IPS-15b (cell line): ENCODE results near the gene ZNF768.
"Not testable (repeated sequence)": the region's sequence is repeated elsewhere in the genome, so short reads cannot be mapped to it uniquely, and the experiment has no call there.

ENCODE experiments used
- H3K27me3 ChIP-seq: one replicate; pipeline ENCODE4 v1.6.1; 2013; ENCODE audit warnings: low read length; ENCODE audit not compliant: control insufficient read depth, insufficient read depth
- H3K36me3 ChIP-seq: one replicate; pipeline ENCODE4 v1.6.1; 2013; ENCODE audit warnings: low read length; ENCODE audit not compliant: control insufficient read depth, insufficient read depth
- H3K4me1 ChIP-seq: one replicate; pipeline ENCODE4 v1.6.1; 2013; ENCODE audit warnings: mild to moderate bottlenecking, low read length; ENCODE audit not compliant: control insufficient read depth, insufficient read depth
- H3K4me3 ChIP-seq: one replicate; pipeline ENCODE4 v1.5.1; 2013; ENCODE audit warnings: low read depth, low read length
- H3K9ac ChIP-seq: one replicate; pipeline ENCODE4 v1.6.1; 2013; ENCODE audit warnings: low read depth, mild to moderate bottlenecking, low read length
- H3K9me3 ChIP-seq: one replicate; pipeline ENCODE4 v1.6.1; 2013; ENCODE audit warnings: mild to moderate bottlenecking, low read length; ENCODE audit not compliant: control insufficient read depth, insufficient read depth

Gene ZNF768

DNA sequence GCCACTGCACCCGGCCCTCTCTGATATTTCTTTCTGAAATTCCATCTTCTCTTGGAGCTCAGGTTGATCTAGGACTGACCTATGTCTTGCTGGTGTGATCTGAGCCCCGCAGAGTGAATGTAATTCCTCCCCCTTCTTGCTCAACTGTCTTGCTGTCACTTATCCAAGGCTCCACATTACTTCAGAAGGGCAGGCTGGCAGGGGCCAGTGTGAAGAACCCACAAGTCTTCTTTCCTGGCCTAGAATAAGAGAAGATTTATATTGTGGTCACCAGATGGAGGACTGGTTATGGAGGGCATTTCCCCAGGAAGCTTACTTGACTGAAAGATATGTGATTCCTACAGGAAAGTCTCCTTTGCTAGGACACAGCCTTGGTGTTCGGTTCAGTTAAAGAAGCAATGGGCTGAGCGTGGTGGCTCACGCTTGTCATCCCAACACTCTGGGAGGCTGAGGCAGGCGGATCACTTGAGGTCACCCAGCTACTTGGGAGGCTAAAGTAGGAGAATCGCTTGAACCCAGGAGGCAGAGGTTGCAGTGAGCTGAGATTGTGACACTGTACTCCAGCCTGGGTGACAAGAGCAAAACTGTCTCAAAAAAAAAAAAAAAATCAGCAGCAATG, 40.4 kb downstream of the ZNF768 start:
- Histone ChIP-seq H3K36me3 (no peaks in the 10 kb centered on the region), H3K4me3 (no peak overlapping the region), H3K4me1 (peaks cover 2% of the 10 kb centered on the region), H3K9ac (no peak overlapping the region), H3K27me3 (no peaks in the 10 kb centered on the region), H3K9me3 (no peaks in the 10 kb centered on the region)

- H3K4me3 ChIP-seq, result no peak overlapping the region
- no peak overlapping the region for H3K9ac ChIP-seq
These were observed 41.5 kb downstream of the ZNF768 start for GRCh38 chr16:30484887-30485286.

GRCh38 chr16:30482366-30482765, 44.0 kb downstream of the ZNF768 start:
- Histone ChIP-seq H3K9ac (no peak overlapping the region), H3K27me3 (no peaks in the 10 kb centered on the region)

More at GRCh38 chr16:30484887-30485286, 41.5 kb downstream of the ZNF768 start:
- H3K9me3 ChIP-seq, result no peaks in the 10 kb centered on the region
- H3K36me3 ChIP-seq, result no peaks in the 10 kb centered on the region
- H3K27me3 ChIP-seq, result no peaks in the 10 kb centered on the region
- peaks cover 2% of the 10 kb centered on the region for H3K4me1 ChIP-seq

DNA sequence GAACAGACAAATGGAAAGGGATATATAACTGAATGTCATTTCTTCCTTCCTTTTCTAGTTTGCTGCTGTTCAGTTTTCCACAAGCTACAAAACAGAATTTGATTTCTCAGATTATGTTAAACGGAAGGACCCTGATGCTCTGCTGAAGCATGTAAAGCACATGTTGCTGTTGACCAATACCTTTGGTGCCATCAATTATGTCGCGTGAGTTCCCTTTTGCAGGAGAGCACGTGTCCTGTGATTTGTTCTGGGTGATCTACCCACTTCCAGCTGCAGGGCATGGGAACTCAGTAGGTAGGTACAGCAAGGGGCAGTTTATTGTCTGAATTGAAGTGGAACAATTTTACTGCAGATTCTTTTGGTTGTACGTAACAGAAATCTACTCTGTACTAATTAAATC, 45.0 kb downstream of the ZNF768 start:
- Histone ChIP-seq H3K9me3 (no peaks in the 10 kb centered on the region), H3K4me1 (no peaks in the 10 kb centered on the region), H3K4me3 (no peak overlapping the region), H3K27me3 (no peaks in the 10 kb centered on the region), H3K36me3 (no peaks in the 10 kb centered on the region), H3K9ac (no peak overlapping the region)

More at GRCh38 chr16:30482366-30482765, 44.0 kb downstream of the ZNF768 start:
- H3K9me3 ChIP-seq, result no peaks in the 10 kb centered on the region
- no peaks in the 10 kb centered on the region for H3K36me3 ChIP-seq
- H3K4me1 ChIP-seq, result no peaks in the 10 kb centered on the region
- no peak overlapping the region for H3K4me3 ChIP-seq

- H3K36me3 ChIP-seq, result no peaks in the 10 kb centered on the region
- peaks cover 7% of the 10 kb centered on the region for H3K27me3 ChIP-seq
- no peaks in the 10 kb centered on the region for H3K4me1 ChIP-seq
- H3K9ac ChIP-seq, result no peak overlapping the region
- no peaks in the 10 kb centered on the region for H3K9me3 ChIP-seq
- H3K4me3 ChIP-seq, result no peak overlapping the region
These were observed 47.4 kb downstream of the ZNF768 start for GRCh38 chr16:30478766-30479478.

DNA sequence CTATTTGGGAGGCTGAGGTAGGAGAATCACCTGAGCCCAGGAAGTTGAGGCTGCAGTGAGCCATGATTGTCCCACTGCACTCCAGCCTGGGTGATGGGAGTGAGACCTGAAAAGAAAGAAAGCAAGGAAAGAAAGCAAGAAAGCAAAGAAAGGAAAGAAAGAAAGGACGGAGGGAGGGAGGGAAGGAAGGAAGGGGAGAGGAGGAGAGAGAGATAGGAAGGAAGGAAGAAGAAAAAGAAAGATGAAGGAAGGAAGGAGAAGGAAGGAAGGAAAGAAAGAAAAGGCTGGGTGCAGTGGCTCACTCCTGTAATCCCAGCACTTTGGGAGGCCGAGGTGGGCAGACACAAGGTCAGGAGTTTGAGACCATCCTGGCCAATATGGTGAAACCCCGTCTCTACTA, 48.6 kb downstream of the ZNF768 start:
- H3K36me3 ChIP-seq, H3K4me3 ChIP-seq, H3K9me3 ChIP-seq, H3K9ac ChIP-seq, H3K27me3 ChIP-seq, H3K4me1 ChIP-seq: not testable (repeated sequence)

DNA sequence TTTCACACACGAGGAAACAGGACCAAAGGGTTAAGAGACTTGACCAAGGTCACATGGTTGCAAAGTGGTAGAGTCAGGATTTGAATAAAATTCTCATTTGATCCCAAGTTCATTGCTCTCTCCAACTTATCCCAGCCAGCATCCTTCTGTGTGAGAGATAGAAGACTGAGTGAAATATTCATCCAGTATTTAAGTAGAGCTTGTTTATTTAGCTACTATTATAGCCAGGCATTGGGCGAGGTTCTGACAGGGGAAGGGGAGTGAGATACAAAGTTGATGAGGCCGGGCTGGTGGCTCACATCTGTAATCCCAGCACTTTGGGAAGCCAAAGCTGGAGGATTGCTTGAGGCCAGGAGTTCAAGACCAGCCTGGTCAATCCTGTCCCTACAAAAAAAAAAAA, 49.4 kb downstream of the ZNF768 start:
- no peaks in the 10 kb centered on the region for H3K36me3 ChIP-seq
- no peak overlapping the region for H3K9ac ChIP-seq
- H3K9me3 ChIP-seq, result no peaks in the 10 kb centered on the region
- peaks cover 7% of the 10 kb centered on the region for H3K27me3 ChIP-seq
- H3K4me3 ChIP-seq, result no peak overlapping the region
- no peaks in the 10 kb centered on the region for H3K4me1 ChIP-seq

- no peak overlapping the region for H3K9ac ChIP-seq
- peaks cover 7% of the 10 kb centered on the region for H3K27me3 ChIP-seq
- H3K36me3 ChIP-seq, result no peaks in the 10 kb centered on the region
- no peaks in the 10 kb centered on the region for H3K9me3 ChIP-seq
- H3K4me3 ChIP-seq, result no peak overlapping the region
- no peaks in the 10 kb centered on the region for H3K4me1 ChIP-seq
These were observed 51.7 kb downstream of the ZNF768 start for GRCh38 chr16:30474684-30475083.

- H3K4me1 ChIP-seq, result no peaks in the 10 kb centered on the region
- peaks cover 7% of the 10 kb centered on the region for H3K27me3 ChIP-seq
- no peaks in the 10 kb centered on the region for H3K36me3 ChIP-seq
- H3K9ac ChIP-seq, result no peak overlapping the region
- H3K4me3 ChIP-seq, result no peak overlapping the region
- no peaks in the 10 kb centered on the region for H3K9me3 ChIP-seq
These were observed 52.3 kb downstream of the ZNF768 start for GRCh38 chr16:30474074-30474452.
